ENCODE results near the gene KRTAP10-10. TPM values are rescaled to one million over a fixed set of nuclear protein-coding genes. Genes with fewer than 3 reads are reported as not detected.

The KRTAP10-10 gene
- polyA plus RNA-seq, 1 donor (not counting 4 experiments of a cell fraction or from before 2014, with no cell fraction given), result not detected

DNA sequence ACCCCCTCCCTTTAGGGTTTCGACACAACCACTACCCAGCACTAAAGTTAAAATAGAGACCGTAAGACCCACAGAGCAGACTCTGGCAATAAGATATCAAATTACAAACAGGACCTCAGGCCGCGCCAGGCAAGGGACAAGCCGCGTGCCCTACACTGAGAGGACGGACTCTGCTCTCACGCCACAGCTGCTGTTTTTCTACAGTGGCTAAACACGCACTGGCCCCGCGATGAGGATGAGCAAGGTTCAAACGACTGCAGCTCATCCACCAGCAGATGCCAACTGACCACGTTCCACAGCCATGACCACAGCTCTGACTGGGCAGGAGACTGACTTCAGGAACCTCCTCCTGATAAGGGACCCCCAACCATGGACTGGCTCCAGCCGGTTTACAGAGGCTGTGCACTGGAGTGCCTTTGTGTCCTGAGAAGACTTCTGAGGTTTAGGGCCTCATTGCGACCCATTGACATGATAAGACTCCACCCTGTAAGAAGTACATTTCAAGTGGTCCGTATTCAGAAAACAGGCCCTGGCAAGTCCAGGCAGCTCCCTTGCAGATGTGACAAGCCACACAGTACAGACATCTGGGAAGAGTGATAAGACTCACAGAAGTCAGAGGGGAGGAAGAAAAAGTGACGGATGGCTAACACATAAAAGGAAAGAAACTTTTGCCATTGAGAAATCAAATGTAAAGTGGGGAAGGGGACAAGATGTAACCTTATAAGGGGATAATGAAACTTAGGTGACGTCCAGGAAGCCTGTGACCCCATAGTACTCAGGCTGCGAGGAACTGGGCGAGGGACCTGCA lies 43.4 kb upstream of the KRTAP10-10 start:
- no peak overlapping the region for H3K4me3 ChIP-seq (ENCODE audit: control insufficient read depth in 2 of 3, extremely low read depth in 1 of 3, insufficient read depth in 2 of 3, low read depth in 1 of 3, low read length in 3 of 3)
- no peak overlapping the region for H3K9ac ChIP-seq (ENCODE audit: control insufficient read depth, extremely low read depth, insufficient read depth, low read length)
- no peak overlapping the region for H3K27ac ChIP-seq (ENCODE audit: control insufficient read depth, insufficient read depth, low read length)
- no peaks in the 10 kb centered on the region for H3K27me3 ChIP-seq (ENCODE audit: control insufficient read depth, extremely low read depth, insufficient read depth, low read length)
- no peaks in the 10 kb centered on the region for H4K20me1 ChIP-seq (ENCODE audit: control insufficient read depth, extremely low read depth, insufficient read depth, low read length)
- no peaks in the 10 kb centered on the region for H3K79me2 ChIP-seq (ENCODE audit: control insufficient read depth, insufficient read depth, low read length)
- H3K36me3 ChIP-seq (ENCODE audit: control insufficient read depth in 2 of 2, extremely low read depth in 1 of 2, insufficient read depth in 2 of 2, low read length in 2 of 2), result no peaks in the 10 kb centered on the region
- no peak overlapping the region for H3K4me2 ChIP-seq (ENCODE audit: control insufficient read depth, extremely low read depth, insufficient read depth, low read depth, low read length)
- no peak for FAIRE-seq
- TF ChIP-seq, protein P1, sequence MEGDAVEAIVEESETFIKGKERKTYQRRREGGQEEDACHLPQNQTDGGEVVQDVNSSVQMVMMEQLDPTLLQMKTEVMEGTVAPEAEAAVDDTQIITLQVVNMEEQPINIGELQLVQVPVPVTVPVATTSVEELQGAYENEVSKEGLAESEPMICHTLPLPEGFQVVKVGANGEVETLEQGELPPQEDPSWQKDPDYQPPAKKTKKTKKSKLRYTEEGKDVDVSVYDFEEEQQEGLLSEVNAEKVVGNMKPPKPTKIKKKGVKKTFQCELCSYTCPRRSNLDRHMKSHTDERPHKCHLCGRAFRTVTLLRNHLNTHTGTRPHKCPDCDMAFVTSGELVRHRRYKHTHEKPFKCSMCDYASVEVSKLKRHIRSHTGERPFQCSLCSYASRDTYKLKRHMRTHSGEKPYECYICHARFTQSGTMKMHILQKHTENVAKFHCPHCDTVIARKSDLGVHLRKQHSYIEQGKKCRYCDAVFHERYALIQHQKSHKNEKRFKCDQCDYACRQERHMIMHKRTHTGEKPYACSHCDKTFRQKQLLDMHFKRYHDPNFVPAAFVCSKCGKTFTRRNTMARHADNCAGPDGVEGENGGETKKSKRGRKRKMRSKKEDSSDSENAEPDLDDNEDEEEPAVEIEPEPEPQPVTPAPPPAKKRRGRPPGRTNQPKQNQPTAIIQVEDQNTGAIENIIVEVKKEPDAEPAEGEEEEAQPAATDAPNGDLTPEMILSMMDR (optimal IDR thresholded peaks at IDR 0.05 in 1 of 3, IDR thresholded peaks at IDR 0.05 in 1 of 3, conservative IDR thresholded peaks at IDR 0.05 in 1 of 3; ENCODE audit: extremely low read depth in 1 of 3, insufficient read depth in 2 of 3, low read length in 3 of 3), result no peak
- TF ChIP-seq EZH2 (IDR thresholded peaks at IDR 0.05; ENCODE audit: low read length), result no peak
- H3K9me3 ChIP-seq (ENCODE audit: control insufficient read depth, low read depth, low read length), result no peaks in the 10 kb centered on the region
- no peak for DNase-seq (ENCODE audit: low read depth, low spot score)
- H3K9me1 ChIP-seq (ENCODE audit: control insufficient read depth, extremely low read depth, insufficient read depth, low read length), result no peaks in the 10 kb centered on the region
- dilution Hi-C loops (cut with MboI; ENCODE audit: extremely low pct_ligation_motif_present, low sequenced_read_pairs), result no loop called here
- H3K4me1 ChIP-seq (ENCODE audit: control insufficient read depth, extremely low read depth, insufficient read depth, low read length), result peaks cover 7% of the 10 kb centered on the region
- H2AFZ ChIP-seq (ENCODE audit: control insufficient read depth, low read length), result no peak overlapping the region

DNA sequence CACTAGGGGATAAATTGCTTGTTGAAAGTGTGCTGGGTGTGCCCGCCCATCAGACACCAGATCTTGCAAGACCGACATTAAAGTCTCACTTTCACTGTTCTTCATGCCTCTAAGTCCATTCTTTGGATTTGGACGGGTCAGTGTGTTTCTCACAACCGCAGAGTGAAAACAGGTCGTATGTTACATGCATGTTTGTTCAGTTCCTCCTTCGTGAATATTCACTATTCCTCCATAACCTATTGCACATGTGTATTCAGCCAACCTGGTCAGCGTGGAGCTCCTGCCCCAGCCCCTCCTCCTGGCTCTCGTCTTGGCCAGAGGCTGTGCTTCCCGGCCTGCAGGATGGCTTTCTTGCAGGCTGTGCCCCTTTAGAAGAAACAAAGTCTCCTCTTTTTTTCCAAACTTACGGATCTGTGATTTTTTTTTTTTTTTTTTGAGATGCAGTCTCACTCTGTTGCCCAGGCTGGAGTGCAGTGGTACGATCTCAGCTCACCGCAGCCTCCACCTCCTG lies 42.7 kb upstream of the KRTAP10-10 start:
- Histone ChIP-seq H2AFZ (ENCODE audit: control insufficient read depth, low read length) (no peak overlapping the region), H3K36me3 (ENCODE audit: control insufficient read depth in 2 of 2, extremely low read depth in 1 of 2, insufficient read depth in 2 of 2, low read length in 2 of 2) (no peaks in the 10 kb centered on the region), H3K79me2 (ENCODE audit: control insufficient read depth, insufficient read depth, low read length) (no peaks in the 10 kb centered on the region), H3K9me1 (ENCODE audit: control insufficient read depth, extremely low read depth, insufficient read depth, low read length) (no peaks in the 10 kb centered on the region), H3K9ac (ENCODE audit: control insufficient read depth, extremely low read depth, insufficient read depth, low read length) (no peak overlapping the region), H3K27me3 (ENCODE audit: control insufficient read depth, extremely low read depth, insufficient read depth, low read length) (no peaks in the 10 kb centered on the region), H3K4me1 (ENCODE audit: control insufficient read depth, extremely low read depth, insufficient read depth, low read length) (peaks cover 7% of the 10 kb centered on the region), H3K4me3 (ENCODE audit: control insufficient read depth in 2 of 3, extremely low read depth in 1 of 3, insufficient read depth in 2 of 3, low read depth in 1 of 3, low read length in 3 of 3) (no peak overlapping the region), H3K9me3 (ENCODE audit: control insufficient read depth, low read depth, low read length) (no peaks in the 10 kb centered on the region), H3K4me2 (ENCODE audit: control insufficient read depth, extremely low read depth, insufficient read depth, low read depth, low read length) (no peak overlapping the region), H4K20me1 (ENCODE audit: control insufficient read depth, extremely low read depth, insufficient read depth, low read length) (no peaks in the 10 kb centered on the region), H3K27ac (ENCODE audit: control insufficient read depth, insufficient read depth, low read length) (no peak overlapping the region)
- FAIRE-seq (no peak), DNase-seq (ENCODE audit: low read depth, low spot score) (no peak)
- no peak for TF ChIP-seq EZH2 (IDR thresholded peaks at IDR 0.05; ENCODE audit: low read length)
- TF ChIP-seq, protein P1 (optimal IDR thresholded peaks at IDR 0.05 in 1 of 3, IDR thresholded peaks at IDR 0.05 in 1 of 3, conservative IDR thresholded peaks at IDR 0.05 in 1 of 3; ENCODE audit: extremely low read depth in 1 of 3, insufficient read depth in 2 of 3, low read length in 3 of 3), result no peak
- dilution Hi-C loops (cut with MboI; ENCODE audit: extremely low pct_ligation_motif_present, low sequenced_read_pairs), result no loop called here

Data from keratinocyte (primary cell).